GM19351 (cell line): ENCODE measurements around the gene CAMK1.

Source experiments
- ATAC-seq: cut with Tn5 transposase; IDR thresholded peaks from one replicate; pipeline ENCODE4 v1.9.1; 2021; ENCODE audit warnings: mild to moderate bottlenecking, moderate library complexity; ENCODE audit not compliant: unreplicated experiment

Gene CAMK1

DNA sequence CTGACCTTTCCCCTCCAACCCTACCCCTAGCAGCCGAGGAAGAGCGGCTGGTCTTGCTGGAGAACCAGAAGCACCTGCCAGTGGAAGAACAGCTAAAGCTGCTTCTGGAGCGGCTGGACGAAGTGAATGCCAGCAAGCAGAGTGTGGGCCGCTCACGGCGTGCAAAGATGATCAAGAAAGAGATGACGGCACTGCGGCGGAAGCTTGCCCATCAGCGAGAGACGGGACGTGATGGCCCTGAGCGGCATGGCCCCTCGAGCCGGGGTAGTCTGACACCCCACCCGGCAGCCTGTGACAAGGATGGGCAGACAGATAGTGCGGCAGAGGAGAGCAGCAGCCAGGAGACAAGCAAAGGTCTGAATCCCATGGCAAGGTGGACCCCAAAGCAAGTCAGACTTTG lies 26.2 kb downstream of the CAMK1 start:
- ATAC-seq: no peak

DNA sequence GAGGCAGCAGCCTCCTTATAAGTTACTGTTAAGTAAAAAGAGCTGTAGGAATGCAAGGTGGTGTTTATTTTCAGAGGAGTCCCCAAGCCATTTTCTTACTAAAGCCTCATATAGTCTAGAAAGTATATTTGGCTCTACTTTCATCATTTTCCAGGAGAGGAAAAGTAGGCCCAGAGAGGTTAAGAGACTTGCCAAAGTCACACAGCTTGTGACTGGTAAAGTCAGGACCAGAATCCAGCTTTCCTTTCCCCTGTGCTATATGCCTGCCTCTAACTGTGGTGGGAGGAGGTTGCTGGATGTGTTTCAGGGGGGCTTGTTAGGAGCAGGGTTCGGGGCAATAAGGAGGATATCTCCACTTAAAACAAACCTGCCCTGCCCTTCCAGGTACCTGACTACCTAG lies 27.2 kb downstream of the CAMK1 start:
- no peak for ATAC-seq

DNA sequence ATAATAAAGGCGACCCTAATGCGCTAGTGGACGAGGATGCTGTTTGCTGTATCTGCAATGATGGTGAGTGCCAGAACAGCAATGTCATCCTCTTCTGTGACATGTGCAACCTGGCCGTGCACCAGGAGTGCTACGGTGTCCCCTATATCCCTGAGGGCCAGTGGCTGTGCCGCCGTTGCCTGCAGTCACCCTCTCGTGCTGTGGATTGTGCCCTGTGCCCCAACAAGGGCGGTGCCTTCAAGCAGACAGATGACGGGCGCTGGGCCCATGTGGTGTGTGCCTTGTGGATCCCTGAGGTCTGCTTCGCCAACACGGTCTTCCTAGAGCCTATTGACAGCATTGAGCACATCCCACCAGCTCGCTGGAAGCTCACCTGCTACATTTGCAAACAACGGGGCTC lies 30.6 kb downstream of the CAMK1 start:
- ATAC-seq: no peak

DNA sequence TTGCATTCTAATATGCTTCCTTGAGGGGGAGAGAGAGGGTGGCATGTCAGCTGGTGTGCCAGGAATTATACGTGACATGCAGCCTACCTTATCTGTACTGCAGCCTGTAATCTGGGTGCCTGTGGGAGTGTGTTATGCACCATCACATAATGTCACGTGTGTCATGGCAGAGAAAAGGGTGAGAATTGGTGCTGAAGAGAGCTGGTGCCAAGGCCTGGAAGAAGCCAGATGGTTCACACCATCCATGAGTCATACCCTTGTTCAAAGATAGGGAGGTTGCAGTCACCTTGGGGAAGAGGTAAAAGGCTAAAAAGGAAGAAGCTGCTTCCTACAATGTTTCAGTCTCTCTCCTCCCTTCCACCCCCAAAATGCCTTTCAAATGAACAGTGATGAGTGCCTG lies 32.9 kb downstream of the CAMK1 start:
- no peak for ATAC-seq

DNA sequence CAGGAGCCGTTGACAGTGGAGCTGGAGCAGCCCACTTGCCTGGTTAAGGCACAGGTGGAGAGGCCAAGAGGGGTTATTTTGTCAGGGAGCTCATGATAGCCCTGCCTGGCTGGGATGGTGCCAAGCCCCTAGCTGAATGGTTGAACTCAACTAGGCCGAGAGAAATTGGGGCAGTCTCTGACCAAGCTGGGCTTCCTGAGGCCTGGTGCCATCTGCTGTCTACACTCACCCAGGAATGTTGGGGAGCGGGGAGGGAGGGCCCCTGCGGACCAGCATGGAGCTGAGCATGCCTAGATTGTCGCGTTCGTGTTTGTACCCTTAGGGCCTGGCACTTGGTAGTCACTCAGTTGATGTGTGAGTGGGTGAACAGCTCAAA lies 37.0 kb downstream of the CAMK1 start:
- ATAC-seq: no peak

DNA sequence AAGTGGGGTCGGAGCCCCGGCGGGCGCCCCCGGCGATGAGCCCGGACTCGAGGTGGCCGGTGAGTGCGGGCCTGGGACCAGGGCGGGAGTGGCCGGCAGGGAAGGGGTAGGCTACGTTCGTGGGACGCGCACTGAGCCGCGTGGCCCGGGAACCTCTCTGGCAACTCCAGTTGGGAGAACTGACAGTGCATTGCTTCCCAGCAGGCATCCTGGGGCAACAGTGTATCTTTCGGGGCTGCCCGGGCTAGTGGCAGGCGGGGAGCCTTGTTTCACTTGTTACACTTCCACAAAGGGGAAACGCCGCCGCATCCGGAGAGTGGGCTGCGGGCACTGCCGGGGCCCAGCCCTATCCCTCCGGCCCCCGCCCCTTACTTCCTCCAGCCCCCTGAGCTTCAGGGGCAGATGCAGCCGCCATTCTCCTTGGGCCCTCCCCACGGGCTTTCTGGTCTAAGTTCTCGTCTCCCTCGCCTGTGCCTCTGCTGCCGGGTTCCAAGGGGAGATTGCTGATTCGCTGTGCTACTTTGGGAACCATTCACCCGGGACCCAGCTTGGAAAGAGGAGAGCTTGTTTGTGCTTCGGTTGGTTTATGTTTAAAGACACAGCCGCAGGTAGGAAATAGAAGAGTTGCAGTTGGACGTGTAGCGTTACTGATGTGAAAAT lies 37.5 kb downstream of the CAMK1 start:
- no peak for ATAC-seq

DNA sequence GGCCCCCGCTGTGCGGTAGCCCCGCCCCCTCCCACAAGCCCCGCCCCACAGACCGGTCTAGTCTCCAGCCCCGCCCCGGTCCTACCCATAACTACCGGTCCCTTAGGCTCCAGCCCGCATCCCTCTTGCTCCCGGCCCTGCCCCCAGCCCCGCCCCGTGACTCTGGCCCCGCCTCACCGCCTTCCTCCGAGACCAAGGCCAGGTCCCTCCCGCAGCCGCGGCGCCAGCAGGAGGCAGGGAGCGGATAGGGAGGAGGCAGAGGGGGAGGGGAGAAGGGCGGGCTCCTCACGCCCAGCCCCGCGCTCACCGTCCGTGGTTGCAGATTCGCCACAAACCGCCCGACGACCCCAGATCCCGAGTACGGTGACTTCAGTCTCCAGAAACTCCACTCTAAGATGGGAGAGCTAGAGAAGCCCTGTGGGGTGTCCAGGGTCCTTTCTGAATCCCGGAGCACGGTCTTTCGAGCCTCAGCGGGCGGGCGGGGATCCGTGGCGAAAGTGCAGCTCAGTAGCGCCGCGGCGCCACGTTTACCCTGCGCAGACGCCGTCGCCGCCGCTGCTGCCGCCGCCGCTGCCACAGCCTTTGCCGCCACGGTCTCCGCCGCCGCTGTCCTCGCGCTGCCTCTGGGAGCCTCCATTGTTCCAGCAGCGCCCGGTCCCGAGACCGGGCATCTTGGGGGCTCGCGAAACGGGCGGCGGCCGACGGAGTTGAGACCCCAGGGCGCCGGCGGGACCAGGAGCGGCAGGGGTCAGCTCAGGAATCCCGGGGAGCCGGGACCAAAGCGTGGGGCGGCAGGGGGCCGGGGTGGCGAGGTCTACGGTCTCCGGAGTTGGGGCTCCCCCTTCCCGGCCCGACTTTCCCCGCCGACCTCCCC lies 38.3 kb downstream of the CAMK1 start, which contains the start of gene BRPF1:
Gene BRPF1, plus strand, starts transcription at position 530 of the 874 bp plus-strand sequence. CDS start 2,406 bp downstream, outside the sequence.
- peak; percentile 88 for ATAC-seq

DNA sequence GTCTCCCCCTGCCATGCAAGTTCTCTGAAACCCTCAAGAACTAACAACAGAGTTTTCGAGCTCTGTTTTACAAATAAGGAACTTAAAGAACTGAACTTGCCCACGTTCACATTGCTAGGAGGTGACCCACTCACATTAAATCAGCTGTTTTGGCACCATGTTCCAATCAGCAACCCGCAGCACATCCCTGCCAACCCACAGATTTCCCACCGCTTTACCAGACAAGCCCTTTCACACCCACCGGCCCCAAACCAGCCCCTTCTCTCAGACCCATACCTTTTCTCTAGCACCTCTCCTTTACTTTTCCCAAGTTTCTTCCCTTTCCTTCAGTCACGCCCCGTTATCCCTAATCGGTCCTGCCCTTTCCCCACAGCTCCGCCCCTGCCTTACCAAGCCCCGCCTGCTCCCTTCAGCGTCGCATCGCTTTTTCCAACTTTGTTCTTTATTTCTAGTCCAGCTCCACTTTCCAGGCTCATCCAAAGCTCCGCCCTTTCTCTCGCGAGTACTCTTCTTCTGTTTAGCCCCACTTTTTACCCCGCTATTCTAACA lies 39.0 kb downstream of the CAMK1 start:
- ATAC-seq: peak; percentile 35

DNA sequence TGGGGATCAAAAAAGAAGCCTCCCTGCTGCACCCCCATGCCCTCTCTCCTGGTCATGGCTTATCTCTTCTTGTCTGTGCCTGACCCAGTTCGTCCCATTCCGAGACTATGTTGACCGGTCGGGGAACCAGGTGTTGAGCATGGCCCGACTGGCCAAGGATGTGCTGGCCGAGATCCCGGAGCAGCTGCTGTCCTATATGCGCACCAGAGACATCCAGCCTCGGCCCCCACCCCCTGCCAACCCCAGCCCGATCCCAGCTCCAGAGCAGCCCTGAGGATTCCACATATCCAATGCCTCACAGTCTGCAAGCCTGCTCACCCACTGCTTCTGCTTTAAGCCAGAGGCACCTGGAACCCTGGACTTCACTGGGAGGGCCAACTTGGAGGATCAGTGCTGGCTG lies 40.3 kb downstream of the CAMK1 start:
- no peak for ATAC-seq

DNA sequence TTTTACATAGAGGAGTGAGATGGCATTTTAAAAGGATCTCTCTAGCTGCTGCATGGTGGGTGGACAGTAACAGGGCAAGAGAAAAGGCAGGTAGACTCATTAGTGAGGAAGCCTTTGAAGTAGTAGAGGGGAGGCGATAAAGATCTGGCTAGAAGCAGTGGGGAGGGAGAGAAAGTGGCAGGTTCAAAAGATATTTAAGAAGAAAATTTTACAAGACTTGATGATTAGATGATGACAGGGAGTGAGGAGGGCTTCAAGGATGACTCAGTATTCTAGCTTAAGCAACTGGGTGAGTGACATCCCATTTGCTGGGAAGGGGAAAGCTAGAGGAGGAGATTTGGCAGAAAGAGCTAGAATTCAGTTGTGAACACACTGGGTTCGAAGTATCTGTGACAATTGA lies 42.0 kb downstream of the CAMK1 start:
- no peak for ATAC-seq

DNA sequence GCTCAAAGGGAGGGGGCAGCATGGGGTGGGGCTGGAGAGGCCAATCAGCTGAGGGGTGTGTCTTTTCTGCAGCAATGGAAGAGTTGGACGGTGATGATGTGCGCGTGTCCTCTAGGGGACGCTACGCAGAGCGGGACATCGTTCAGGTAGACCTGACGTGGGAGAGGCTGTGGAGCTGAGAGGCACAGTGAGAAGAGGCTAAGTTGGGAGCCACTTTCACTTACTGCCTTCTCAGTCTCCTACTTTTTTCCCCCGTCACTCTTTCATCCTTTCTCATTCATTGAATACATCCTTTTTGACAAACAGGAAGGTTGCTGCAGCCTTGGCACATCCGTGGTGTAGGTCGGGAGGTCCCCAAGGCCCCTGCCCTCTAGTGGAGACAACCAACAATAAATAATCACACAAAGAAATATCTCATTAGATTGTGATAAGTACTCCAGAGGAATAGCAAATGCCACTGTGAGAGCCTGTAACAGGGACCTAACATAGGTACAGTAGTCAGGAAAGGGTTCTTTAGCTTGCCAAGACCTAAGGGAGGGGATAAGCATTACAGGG lies 42.6 kb downstream of the CAMK1 start:
- peak; percentile 30 for ATAC-seq

DNA sequence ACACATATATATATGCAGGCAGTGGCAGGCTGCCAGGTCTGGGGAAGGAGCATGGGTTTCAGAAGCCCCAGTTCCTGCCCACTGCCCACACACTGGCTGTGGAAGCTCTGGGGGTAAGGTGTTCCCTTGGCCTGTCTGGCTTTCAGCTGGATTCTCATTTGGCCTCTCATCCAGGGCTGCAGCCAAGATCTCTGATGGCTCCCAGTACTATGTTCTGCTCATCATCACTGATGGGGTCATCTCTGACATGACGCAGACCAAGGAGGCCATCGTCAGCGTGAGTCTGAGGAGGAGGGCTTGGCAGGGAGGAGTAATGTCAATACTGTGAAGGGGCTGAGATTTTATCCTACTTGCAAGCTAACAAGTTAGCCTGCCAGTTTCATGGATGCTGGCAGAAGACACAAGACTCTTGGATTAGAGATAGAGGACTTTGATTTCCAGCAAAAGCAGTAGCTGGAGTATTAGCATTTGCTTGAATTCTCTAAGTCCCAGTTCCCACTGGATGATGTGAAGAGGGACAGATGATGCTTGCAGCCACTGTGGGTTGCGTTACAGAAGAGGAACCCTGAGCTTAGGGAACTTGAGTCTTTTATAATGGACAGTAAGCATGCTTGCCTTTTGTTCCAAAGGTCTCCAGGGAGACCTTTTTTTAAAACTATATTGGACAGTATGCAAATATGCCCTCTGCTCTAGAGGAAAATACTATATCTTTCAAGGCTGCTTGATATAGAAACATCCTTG lies 43.8 kb downstream of the CAMK1 start:
- no peak for ATAC-seq

DNA sequence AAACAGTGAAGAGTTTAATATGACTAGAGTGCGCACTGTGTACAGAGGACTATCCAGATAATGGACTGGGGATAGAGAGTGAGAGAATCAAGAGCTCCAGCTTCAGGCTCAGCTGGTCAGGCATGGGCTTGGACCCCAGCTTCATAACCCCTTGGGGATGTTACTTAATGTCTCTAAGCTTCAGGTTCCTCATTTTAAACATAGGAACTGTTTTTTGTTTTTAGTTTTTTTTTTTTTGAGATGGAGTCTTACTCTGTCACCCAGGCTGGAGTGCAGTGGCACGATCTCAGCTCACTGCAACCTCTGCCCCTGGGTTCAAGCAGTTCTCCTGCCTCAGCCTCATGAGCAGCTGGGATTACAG lies 48.1 kb downstream of the CAMK1 start:
- ATAC-seq: no peak

DNA sequence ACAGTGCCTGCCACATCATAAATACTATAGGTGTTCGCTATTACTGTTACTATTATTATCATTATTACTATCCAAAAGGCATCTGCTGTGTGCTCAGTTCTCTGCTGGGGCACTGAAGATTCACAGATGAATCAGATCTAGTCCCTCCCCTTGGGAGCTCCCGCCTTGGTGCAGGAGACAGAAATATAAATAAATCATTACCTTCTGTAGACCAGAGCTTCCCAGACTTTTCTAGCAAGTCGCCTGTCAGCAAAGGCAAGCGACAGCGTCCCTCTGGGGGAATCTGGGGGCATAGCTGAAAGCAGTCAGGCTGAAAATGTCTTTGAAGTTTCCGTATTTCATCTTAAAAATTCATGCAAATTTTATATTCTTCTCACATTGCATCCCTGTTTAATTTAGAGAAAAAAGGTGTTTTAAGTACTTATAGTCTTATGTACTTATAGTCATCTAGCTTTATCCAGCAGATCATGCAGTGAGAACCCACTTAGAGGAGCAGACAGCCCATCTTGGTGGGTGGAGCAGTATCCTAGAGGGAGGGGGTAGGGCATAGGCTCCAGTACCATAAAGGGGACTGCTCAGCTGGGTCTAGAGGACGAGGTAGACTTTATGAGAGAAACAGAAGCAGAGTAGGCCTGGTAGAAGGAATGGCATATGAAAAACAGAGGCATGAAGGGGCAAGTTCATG lies 48.6 kb downstream of the CAMK1 start:
- no peak for ATAC-seq

DNA sequence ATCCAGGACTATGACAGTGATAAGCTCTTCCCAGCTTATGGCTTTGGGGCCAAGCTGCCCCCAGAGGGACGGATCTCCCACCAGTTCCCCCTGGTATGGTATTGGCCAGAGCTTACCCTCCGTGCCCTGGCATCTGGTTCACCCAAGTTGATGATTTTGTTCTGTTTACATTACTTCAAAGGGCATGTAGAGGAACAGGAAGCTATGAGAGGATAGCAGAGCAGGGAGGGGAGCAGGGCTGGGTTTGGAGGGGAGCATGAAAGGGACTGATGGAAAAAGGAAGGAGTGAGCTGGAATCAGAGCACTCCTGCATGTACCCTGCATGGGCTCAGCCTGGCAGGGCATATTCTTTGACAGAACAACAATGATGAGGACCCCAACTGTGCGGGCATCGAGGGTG lies 51.6 kb downstream of the CAMK1 start:
- ATAC-seq: no peak

DNA sequence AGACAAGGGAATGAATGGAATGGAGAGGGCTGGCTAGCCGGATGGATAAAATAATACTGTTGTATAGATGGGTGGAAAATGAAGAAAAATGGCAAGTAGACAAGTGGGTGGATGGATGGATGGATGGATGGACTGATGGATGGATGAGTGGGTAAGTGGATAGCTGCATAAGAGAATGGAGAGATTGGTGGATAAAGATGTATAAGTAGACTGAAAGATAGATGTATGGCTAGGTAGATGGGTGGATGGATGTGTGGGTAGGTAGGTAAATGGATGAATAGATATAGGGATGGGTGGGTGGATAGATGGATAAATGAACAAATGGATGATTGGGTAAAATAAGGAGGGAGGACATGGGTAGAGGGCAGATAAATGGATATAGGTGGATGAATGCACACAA lies 52.2 kb downstream of the CAMK1 start:
- no peak for ATAC-seq

DNA sequence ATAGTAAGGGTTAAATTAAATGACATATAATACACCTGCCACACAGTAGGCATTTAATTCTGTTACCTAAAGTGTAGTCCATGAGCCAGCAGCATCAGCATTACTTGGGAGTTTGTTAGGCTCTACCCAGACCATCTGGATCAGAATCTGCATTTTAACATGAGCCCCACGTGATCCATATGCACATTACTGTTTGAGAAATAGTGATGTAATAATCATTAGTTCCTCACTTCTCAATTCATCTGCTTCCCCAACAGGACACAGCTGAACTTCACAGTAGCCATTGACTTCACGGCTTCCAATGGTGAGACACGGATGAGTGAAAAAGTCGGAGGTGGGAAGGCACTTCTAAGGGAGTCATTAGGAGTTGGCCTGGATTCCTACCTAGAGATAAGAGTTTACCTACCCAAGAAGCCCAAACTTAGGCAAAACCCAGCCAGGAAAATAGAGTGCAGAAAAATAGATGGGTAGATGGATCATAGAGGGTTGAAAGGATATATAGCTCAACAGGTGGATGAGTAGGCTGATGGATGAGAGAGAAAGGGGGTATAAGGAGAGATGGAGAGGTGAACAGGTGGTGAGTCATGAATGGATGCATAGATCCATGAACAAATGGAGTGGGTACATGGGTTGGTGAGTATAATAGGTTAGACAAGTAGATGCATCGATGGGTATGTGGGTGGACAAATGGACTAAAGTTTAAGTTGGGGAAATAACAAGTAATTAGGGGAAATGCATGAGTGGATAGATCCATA lies 52.8 kb downstream of the CAMK1 start:
- ATAC-seq: no peak

DNA sequence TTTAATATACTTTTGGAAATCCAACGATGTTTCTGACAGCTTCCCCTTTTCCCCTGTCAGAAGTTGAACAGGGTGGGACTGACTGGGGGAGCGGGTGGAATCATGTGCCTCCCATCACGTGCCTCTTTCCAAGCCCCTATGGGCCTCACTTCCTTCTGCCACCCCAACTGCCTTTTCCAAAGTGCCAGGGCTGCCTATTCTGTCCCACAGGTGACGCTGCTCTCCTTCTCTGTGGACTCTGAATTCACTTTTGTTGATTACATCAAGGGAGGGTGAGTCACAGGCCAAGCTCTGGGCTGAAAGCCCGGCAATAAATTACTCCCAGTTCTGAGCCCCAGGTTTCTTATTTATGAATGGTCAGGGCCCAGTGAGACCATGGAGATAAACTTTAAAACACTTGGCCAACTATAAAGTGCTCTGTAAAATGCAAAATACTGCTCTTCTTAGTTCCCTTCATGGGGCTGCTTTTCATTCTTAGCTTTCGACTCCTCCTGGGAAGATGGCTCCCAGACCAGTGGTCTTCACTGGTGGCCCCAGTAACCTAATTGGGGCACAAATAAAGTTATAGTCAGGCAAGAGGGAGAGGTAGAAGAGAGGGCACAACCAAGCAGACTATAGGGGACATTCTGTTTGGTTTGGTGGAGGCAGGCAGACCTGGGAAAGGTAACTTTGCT lies 53.8 kb downstream of the CAMK1 start:
- ATAC-seq: no peak

DNA sequence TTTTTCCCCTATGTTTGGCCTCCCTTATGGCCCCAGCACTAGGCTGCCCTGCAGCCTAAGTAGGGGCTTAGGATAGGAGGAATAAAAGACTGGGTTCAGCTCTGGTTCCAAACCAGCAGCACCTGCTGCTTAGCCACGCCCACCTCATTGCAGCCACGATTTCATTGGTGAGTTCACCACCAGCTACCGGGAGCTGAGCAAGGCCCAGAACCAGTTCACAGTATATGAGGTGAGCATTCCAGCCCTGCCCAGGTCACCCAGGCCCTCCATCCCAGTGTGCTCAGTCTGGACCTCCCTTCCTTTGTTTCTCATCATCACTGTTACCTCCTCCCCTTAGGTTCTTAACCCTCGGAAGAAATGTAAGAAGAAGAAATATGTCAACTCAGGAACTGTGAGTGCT lies 54.6 kb downstream of the CAMK1 start:
- ATAC-seq: no peak
